NB4 (cell line): ENCODE measurements around the gene CCDC28B.
A peak's percentile ranks its signal among the peaks of the same experiment; 100 is the strongest.

Experiments
- DNase-seq: peaks from one replicate; pipeline ENCODE4 v3.0.0; 2010; ENCODE audit warnings: low read depth
- H3K4me3 ChIP-seq: one replicate; pipeline ENCODE4 v1.5.1; 2011; ENCODE audit warnings: mild to moderate bottlenecking, low read depth, low read length, moderate library complexity
- CTCF ChIP-seq: IDR thresholded peaks from one replicate; pipeline ENCODE4 v1.5.1; 2012; ENCODE audit warnings: low read depth, low read length
- MAX ChIP-seq: IDR thresholded peaks from 2 replicates; pipeline ENCODE4 v1.6.1; 2011; ENCODE audit warnings: low read depth, low read length
- MYC ChIP-seq: IDR thresholded peaks from 2 replicates; pipeline ENCODE4 v1.6.1; 2011; ENCODE audit warnings: low read depth, low read length
- POLR2A ChIP-seq: IDR thresholded peaks from 2 replicates; pipeline ENCODE4 v1.6.1; 2011; ENCODE audit warnings: mild to moderate bottlenecking; ENCODE audit not compliant: insufficient read length; ENCODE audit errors: extremely low read depth

Gene CCDC28B

GRCh38 chr1:32170991-32171390, 29.4 kb upstream of the CCDC28B start:
- H3K4me3 ChIP-seq: no peak overlapping the region
- no peak for TF ChIP-seq CTCF
- no peak for TF ChIP-seq MYC
- TF ChIP-seq MAX: no peak
- TF ChIP-seq POLR2A: no peak
- no peak for DNase-seq

- no peak for TF ChIP-seq MYC
- no peak for TF ChIP-seq MAX
- TF ChIP-seq POLR2A: no peak
- no peak for TF ChIP-seq CTCF
- no peak overlapping the region for H3K4me3 ChIP-seq
- no peak for DNase-seq
Measured at GRCh38 chr1:32172621-32173245, 27.7 kb upstream of the CCDC28B start.

- H3K4me3 ChIP-seq: peak overlapping the region; percentile 60
- DNase-seq: peak; percentile 62
- no peak for TF ChIP-seq MAX
- TF ChIP-seq CTCF: no peak
- TF ChIP-seq MYC: no peak
- no peak for TF ChIP-seq POLR2A
Measured at GRCh38 chr1:32178380-32179192, 21.8 kb upstream of the CCDC28B start.

- DNase-seq: no peak
- TF ChIP-seq POLR2A (no peak), MYC (no peak), MAX (no peak), CTCF (no peak)
Measured at GRCh38 chr1:32179193-32179442, 21.3 kb upstream of the CCDC28B start.

GRCh38 chr1:32179443-32180185, 20.8 kb upstream of the CCDC28B start, which contains the start of gene TXLNA:
TXLNA (plus strand) TSS chr1:32179675; CDS start chr1:32180346, 671 bp downstream.
- DNase-seq: peak; percentile 95
- TF ChIP-seq MAX (peak; percentile 79), CTCF (no peak), MYC (peak; percentile 94), POLR2A (peak; percentile 92)
- peak within 1 kb of the TSS; percentile 91 for H3K4me3 ChIP-seq

More at GRCh38 chr1:32179193-32179442, 21.3 kb upstream of the CCDC28B start:
- peak overlapping the region; percentile 60 for H3K4me3 ChIP-seq
